NCI-H345 treated with DMSO at 0.1 percent for 48 hours (cell line): ENCODE measurements around the gene CNOT8.
A peak's percentile ranks its signal among the peaks of the same experiment; 100 is the strongest.
"Not testable (repeated sequence)": the region's sequence is repeated elsewhere in the genome, so short reads cannot be mapped to it uniquely, and the experiment has no call there.

Source experiments
- DNase-seq: peaks from one replicate; lab custom pipeline; 2025; ENCODE audit not compliant: unreplicated experiment; lab: John Stamatoyannopoulos, UW

Gene CNOT8

DNA sequence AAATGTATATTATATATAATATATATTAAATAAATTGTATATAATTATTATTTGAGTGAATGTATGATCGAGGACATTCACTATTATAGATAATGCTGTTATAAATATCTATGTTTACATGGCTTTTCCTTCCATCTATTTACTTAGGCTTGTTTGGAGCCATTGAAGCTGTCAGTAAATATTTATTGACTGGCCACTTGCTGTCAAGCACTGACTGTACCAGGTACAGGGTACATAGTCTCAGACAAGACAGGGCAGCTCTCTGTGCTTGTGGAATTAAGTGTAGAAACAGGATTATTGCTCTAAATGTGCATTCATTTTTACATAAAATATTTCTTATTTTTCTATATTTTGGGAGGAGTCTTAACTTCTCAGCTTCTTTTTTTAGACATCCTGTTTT lies 24.4 kb upstream of the CNOT8 start:
- no peak for DNase-seq

DNA sequence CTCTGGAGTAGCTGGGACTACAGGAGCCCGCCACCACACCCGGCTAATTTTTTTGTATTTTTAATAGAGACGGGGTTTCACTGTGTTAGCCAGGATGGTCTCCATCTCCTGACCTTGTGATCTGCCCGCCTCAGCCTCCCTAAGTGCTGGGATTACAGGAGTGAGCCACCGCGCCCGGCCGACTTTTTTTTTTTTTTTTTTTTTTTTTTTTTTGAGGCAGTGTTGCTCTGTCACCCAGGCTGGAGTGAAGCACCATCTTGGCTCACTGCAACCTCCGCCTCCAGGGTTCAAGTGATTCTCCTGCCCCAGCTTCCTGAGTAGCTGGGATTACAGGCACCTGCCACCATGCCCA lies 22.8 kb upstream of the CNOT8 start:
- DNase-seq, result not testable (repeated sequence)

- DNase-seq, result no peak
These were observed 22.2 kb upstream of the CNOT8 start for GRCh38 chr5:154836225-154836624.

DNA sequence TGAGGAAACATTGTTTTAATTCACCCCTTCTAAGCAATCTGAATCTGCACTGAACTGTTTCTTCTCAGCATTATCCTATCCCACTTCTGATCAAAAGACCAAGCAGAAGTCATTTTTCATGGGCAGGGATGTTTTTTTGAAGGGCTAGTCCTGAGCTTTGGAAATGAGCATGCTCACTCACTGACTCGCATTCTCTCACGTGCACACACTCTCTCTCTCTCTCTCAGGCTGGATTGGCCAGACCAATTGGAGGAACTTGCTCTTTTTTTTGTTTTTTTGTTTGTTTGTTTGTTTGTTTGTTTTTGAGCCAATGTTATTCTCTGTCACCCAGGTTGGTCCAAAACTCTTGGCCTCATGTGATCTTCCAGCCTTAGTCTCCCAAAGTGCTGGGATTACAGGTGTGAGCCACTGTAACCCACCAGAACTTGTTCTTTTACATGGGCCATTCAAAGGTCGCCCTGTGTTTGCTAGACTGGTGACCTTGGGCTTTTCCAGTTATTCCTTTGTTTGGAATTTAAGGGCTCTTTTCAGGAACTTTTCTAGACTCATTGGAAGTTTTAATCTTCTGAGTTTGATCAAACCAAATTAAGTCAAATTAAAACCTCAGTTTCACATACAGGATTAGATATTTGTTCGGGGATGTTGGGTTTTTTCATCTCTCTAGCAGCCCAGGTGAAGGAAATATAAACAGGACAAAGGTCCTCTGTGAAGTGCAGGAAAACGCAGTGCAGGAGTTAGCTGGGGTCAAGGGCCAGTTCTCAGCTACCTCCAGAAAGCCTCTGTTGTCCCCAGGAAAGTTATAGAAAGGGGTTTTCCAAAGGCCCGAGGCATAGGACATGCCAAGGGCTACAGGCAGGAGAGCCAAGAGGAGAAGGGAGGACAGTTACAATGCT lies 21.2 kb upstream of the CNOT8 start:
- DNase-seq, result no peak

DNA sequence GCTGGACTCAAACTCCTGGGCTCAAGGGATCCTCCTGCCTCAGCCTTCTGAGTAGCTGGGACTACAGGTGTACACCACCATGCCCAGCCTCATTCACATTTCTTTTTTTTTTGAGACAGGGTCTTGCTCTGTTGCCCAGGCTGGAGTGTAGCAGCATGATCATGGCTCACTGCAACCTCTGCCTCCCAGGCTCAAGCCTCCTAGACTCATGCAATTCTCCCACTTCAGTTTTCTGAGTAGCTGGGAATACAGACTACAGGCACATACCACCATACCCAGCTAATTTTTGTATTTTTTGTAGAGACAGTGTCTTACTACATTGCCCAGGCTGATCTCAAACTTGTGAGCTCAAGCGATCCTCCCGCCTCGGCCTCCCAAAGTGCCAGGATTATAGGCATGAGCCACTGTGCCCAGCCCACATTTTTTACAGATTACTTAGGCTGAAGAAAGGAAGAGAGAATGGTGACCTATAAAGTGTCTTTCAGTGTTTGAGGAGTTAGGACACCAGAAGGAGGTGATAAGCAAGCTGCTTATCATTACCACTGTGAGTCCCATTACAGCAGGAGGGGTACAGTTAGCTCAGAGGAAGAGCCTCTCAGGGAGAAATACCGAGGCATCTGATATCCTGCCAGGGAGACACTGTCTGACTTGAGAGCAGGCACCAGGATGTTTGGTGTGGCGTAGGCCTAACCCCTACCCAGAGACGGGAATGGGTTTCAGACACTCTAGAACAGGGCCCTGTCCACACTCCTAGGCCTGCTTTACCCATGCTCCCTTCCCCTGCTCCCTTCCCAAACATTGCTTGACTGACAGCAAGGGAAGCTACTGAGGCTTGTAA lies 17.8 kb upstream of the CNOT8 start:
- DNase-seq, result no peak

GRCh38 chr5:154841273-154841661 lies 17.2 kb upstream of the CNOT8 start:
- no peak for DNase-seq

DNA sequence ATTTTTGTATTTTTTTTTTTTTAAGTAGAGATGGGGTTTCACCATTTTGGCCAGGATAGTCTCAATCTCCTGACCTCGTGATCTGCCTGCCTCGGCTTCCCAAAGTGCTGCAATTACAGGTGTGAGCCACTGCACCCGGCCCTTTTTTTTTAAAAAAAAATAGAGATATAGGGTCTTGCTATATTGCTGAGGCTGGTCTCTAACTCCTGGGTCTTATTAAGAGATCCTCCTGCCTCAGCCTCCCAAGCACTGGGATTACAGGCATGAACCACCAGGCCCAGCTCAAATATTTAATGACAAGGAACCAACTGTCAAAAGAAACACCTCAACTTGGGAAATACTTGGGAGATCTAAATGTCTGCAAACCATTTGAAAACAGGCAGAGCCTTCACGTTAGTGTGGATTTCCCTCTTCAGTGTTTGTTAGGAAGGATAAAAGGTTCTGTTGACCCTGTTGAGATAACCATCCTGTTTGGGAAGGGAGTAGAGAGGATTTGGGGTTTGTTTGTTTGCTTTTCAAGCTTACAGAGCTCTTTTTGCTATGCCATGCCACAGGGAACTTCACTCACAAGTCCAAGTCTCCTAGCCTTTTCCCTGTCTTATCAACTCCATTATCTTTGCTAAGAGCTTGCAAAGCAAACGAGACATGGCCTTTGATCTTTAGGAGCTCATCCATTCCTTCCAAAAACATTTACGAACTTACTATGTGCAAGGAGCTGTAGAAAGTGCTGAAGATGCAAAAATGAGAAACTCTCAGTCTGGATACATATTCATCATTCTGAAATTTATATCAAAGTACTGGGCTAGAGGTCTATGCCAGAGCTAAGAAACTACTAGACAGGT lies 15.5 kb upstream of the CNOT8 start:
- DNase-seq, result no peak

DNA sequence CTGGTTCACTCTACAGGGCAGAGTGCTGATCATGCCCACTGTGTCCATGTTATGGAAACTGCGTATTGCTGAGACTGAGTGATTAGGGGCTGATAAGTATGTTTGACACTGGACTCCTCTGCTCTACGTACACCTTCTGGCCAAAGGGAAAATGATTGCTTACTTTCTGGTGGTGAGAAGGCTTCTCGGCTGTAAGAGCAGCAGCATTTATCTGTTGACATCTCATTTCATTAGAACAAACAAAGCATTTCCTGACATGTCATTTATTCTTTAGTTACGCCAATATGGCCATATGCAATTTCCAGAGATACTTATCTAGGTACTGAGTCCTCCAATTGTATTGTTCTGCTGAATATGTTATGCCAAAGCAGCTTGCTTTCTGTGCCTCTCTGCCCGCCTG lies 13.6 kb upstream of the CNOT8 start:
- DNase-seq, result no peak

GRCh38 chr5:154849264-154849785 lies 9.1 kb upstream of the CNOT8 start:
- no peak for DNase-seq

DNA sequence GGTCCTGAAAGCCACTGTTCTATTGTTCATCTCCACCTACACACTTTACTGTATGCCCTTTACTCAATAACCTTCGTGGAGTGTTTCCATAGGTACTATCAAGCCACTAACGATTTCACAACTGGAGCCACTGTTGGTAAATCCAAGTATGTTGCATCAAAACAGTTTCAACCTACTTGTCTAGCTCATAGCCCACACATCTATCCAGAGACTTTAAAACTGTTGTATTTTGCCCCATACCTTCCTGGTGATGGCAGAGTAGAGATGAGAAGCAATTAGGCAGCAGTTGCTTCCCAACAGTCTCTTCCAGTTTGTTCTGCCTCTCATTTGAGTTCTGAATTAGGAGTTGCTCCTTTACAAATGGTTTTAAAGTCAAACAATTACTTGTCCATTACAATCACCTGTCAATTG lies 8.6 kb upstream of the CNOT8 start:
- no peak for DNase-seq

- DNase-seq, result no peak
These were observed 8.0 kb upstream of the CNOT8 start, which contains the start of gene FAXDC2 for GRCh38 chr5:154850255-154851062. TSS of gene FAXDC2 (minus strand) at chr5:154850603. CDS start at chr5:154838178, 12,425 bp downstream.

GRCh38 chr5:154851351-154851750 lies 7.1 kb upstream of the CNOT8 start:
- DNase-seq, result no peak

- peak; percentile 96 for DNase-seq
These were observed 714 bp upstream of the CNOT8 start for GRCh38 chr5:154857530-154858296.

GRCh38 chr5:154858972-154859871 lies 795 bp downstream of the CNOT8 start:
- no peak for DNase-seq

DNA sequence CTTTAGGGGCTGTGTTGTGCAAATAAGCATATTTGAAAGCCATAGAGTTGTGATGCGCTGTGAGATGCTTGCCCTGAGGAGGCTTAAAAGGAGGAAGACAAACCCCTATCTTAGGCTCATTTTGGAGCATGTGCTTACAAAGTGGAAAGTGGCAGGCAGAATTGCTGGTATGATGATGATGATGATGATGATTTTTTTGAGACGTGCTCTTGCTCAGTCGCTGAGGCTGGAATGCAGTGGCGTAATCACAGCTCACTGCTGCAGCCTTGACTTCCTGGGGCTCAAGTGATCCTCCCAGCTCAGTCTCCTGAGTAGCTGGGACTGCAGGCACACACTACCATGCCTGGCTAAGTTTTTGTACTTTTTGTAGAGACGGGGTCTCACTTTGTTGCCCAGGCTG lies 1.7 kb downstream of the CNOT8 start:
- DNase-seq, result no peak

GRCh38 chr5:154860765-154861164 lies 2.3 kb downstream of the CNOT8 start:
- no peak for DNase-seq

DNA sequence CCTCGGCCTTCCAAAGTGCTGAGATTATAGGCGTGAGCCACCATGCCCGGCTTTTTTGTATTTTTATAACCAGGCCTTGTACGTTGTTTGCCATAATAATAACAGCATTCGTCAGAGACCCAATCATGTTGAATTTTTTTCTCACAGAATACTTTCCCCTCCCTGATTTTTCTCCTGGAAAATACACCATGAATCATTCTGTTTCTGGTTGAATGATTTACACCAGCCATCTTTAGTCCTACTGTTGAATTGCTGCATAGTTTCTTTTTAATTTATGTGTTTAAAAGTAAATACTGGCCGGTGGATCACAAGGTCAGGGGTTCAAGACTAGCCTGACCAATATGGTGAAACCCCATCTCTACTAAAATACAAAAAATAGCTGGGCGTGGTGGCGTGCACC lies 3.5 kb downstream of the CNOT8 start:
- DNase-seq, result no peak

- no peak for DNase-seq
These were observed 4.3 kb downstream of the CNOT8 start for GRCh38 chr5:154862766-154863165.
